ENCODE data around the gene NHLH1. TPM values are rescaled to one million over a fixed set of nuclear protein-coding genes. Genes with fewer than 3 reads are reported as not detected.

Gene NHLH1
- polyA plus RNA-seq (ENCODE audit: insufficient read length in 3 of 3) = under 1 TPM; 0.06 to 0.13 (median 0.08) TPM

- no peak for DNase-seq (ENCODE audit: low read depth in 3 of 3, low spot score in 2 of 3)
Observed at GRCh38 chr1:160366731-160367515, at the start of gene NHLH1. TSS of gene NHLH1 (plus strand) at chr1:160367071. CDS start at chr1:160370732, 3,661 bp downstream.

GRCh38 chr1:160322831-160323230 lies 44.0 kb upstream of the NHLH1 start:
- DNase-seq (ENCODE audit: low read depth in 3 of 3, low spot score in 2 of 3) = no peak

GRCh38 chr1:160325252-160325651 lies 41.6 kb upstream of the NHLH1 start:
- DNase-seq (ENCODE audit: low read depth in 3 of 3, low spot score in 2 of 3) = no peak

GRCh38 chr1:160326418-160326817 lies 40.5 kb upstream of the NHLH1 start:
- no peak for DNase-seq (ENCODE audit: low read depth in 3 of 3, low spot score in 2 of 3)

- no peak for DNase-seq (ENCODE audit: low read depth in 3 of 3, low spot score in 2 of 3)
Observed at GRCh38 chr1:160328184-160328583, 38.7 kb upstream of the NHLH1 start.

- DNase-seq (ENCODE audit: low read depth in 3 of 3, low spot score in 2 of 3) = no peak
Observed at GRCh38 chr1:160330119-160330518, 36.8 kb upstream of the NHLH1 start.

- DNase-seq (ENCODE audit: low read depth in 3 of 3, low spot score in 2 of 3) = no peak
Observed at GRCh38 chr1:160332516-160332915, 34.4 kb upstream of the NHLH1 start.

- DNase-seq (ENCODE audit: low read depth in 3 of 3, low spot score in 2 of 3) = no peak
Observed at GRCh38 chr1:160338580-160338979, 28.3 kb upstream of the NHLH1 start.

- no peak for DNase-seq (ENCODE audit: low read depth in 3 of 3, low spot score in 2 of 3)
Observed at GRCh38 chr1:160340146-160340545, 26.7 kb upstream of the NHLH1 start.

- DNase-seq (ENCODE audit: low read depth in 3 of 3, low spot score in 2 of 3) = no peak
Observed at GRCh38 chr1:160340866-160341265, 26.0 kb upstream of the NHLH1 start.

- peak in 2 of 3 donors; percentile 18 to 36 for DNase-seq (ENCODE audit: low read depth in 3 of 3, low spot score in 2 of 3)
Observed at GRCh38 chr1:160342526-160342925, 24.3 kb upstream of the NHLH1 start.

GRCh38 chr1:160342953-160343869 lies 23.7 kb upstream of the NHLH1 start, which contains the start of the genes COPA and NCSTN:
TSS of gene COPA (minus strand) at chr1:160343250. CDS start at chr1:160343170, 80 bp downstream.
TSS of gene NCSTN (plus strand) at chr1:160343383. CDS start at chr1:160343397, 14 bp downstream.
- peak; percentile 89 to 93 (median 90) for DNase-seq (ENCODE audit: low read depth in 3 of 3, low spot score in 2 of 3)

- DNase-seq (ENCODE audit: low read depth in 3 of 3, low spot score in 2 of 3) = no peak
Observed at GRCh38 chr1:160344241-160344640, 22.6 kb upstream of the NHLH1 start.

- no peak for DNase-seq (ENCODE audit: low read depth in 3 of 3, low spot score in 2 of 3)
Observed at GRCh38 chr1:160344936-160345335, 21.9 kb upstream of the NHLH1 start.

- no peak for DNase-seq (ENCODE audit: low read depth in 3 of 3, low spot score in 2 of 3)
Observed at GRCh38 chr1:160346463-160346862, 20.4 kb upstream of the NHLH1 start.

GRCh38 chr1:160346958-160347357 lies 19.9 kb upstream of the NHLH1 start:
- no peak for DNase-seq (ENCODE audit: low read depth in 3 of 3, low spot score in 2 of 3)

GRCh38 chr1:160351629-160352028 lies 15.2 kb upstream of the NHLH1 start:
- DNase-seq (ENCODE audit: low read depth in 3 of 3, low spot score in 2 of 3) = no peak

GRCh38 chr1:160352555-160352954 lies 14.3 kb upstream of the NHLH1 start:
- DNase-seq (ENCODE audit: low read depth in 3 of 3, low spot score in 2 of 3) = no peak

GRCh38 chr1:160353223-160353622 lies 13.6 kb upstream of the NHLH1 start:
- DNase-seq (ENCODE audit: low read depth in 3 of 3, low spot score in 2 of 3) = no peak

GRCh38 chr1:160354388-160354985 lies 12.4 kb upstream of the NHLH1 start:
- no peak for DNase-seq (ENCODE audit: low read depth in 3 of 3, low spot score in 2 of 3)

All from right renal cortex interstitium (tissue), 3 donors.